ENCODE measurements around the gene OXSR1.

OXSR1 gene

DNA sequence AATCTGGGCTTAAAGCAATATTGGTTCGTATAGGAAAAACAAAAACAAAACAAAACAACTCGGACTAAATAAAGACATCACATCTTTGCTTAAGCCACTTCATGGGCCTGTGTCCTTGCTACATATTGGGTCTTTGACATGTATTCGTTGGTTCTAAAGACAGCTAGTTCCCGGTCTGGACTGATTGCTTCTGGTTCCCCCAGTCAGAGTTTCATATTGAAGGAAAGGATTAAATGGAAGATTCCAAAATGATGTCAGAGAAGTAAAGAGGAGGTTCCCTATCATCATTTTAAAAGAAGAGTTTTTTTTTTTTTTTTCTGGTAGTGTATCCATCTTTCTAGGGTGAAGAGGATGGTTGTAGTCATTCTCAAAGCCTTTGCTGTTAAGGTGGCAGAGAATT lies 2.3 kb downstream of the OXSR1 start:
- Mint-ChIP-seq H3K4me1 (peaks cover 32% of the 10 kb centered on the region), H3K36me3 (ENCODE audit: low read depth) (peaks cover 8% of the 10 kb centered on the region), H3K27me3 (ENCODE audit: low read depth) (no peaks in the 10 kb centered on the region), H3K4me3 (peak overlapping the region; percentile 45 to 98 (median 68)), H3K9me3 (no peaks in the 10 kb centered on the region), H3K27ac (peak overlapping the region in 1 of 3 experiments; percentile 13)
- TF ChIP-seq, protein P1, sequence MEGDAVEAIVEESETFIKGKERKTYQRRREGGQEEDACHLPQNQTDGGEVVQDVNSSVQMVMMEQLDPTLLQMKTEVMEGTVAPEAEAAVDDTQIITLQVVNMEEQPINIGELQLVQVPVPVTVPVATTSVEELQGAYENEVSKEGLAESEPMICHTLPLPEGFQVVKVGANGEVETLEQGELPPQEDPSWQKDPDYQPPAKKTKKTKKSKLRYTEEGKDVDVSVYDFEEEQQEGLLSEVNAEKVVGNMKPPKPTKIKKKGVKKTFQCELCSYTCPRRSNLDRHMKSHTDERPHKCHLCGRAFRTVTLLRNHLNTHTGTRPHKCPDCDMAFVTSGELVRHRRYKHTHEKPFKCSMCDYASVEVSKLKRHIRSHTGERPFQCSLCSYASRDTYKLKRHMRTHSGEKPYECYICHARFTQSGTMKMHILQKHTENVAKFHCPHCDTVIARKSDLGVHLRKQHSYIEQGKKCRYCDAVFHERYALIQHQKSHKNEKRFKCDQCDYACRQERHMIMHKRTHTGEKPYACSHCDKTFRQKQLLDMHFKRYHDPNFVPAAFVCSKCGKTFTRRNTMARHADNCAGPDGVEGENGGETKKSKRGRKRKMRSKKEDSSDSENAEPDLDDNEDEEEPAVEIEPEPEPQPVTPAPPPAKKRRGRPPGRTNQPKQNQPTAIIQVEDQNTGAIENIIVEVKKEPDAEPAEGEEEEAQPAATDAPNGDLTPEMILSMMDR (IDR thresholded peaks at IDR 0.05; ENCODE audit: unreplicated experiment in 3 of 3): no peak

DNA sequence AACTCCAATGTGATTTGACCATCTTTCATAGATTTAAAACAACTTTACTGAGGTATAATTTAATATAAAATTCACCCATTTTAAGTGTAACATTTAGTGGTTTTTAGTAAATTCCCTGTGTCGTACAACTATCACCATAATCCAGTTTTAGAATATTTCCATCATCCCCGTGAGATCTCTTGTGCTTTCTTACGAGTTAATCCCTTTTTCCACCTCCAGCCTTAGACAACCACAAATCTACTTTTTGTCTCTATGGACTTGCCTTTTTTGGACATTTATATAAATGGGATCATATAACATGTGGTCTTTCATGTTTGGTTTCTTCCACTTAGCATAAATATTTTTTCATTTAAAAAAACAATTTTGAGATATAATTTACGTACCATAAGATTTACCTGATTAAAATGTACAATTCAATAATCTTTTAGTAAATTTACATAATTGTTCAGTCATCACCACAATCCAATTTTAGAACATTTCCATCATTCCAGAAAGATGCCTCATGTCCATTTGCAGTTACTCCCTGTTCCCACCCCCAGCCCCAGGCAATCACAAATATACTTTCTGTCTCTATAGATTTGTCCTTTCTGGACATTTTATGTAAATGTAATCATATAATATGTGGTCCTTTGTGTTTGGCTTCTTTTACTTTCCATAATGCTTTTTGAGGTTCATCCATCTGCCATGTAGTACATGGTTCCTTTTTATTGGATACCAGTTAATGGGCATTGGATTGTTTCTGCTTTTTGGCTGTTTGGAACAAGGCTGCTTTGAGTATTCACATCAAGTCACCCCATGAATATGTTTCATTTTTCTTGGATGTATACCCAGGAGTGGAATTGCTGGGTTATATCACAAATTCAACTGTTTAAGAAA lies 3.1 kb downstream of the OXSR1 start:
- peaks cover 32% of the 10 kb centered on the region for H3K4me1 Mint-ChIP-seq
- no peaks in the 10 kb centered on the region for H3K9me3 Mint-ChIP-seq
- H3K27me3 Mint-ChIP-seq (ENCODE audit: low read depth): no peaks in the 10 kb centered on the region
- TF ChIP-seq, protein P1 (IDR thresholded peaks at IDR 0.05; ENCODE audit: unreplicated experiment in 3 of 3): no peak
- peaks cover 8% of the 10 kb centered on the region for H3K36me3 Mint-ChIP-seq (ENCODE audit: low read depth)
- H3K27ac Mint-ChIP-seq: peak overlapping the region in 1 of 3 experiments; percentile 13
- peak overlapping the region; percentile 53 to 98 (median 68) for H3K4me3 Mint-ChIP-seq

DNA sequence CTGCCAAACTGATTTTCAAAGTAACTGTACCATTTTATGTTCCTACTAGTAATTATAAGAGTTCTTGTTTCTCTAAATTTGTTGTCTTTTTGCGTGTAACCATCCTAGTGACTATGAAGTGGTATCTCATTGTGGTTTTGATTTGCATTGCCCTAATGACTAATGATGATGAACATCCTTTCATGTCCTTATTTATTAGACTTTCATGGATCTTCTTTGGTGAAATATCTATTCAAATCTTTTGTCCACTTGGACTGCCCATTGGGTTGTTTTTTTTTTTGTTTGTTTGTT lies 3.6 kb downstream of the OXSR1 start:
- TF ChIP-seq, protein P1 (IDR thresholded peaks at IDR 0.05; ENCODE audit: unreplicated experiment in 3 of 3): no peak
- Mint-ChIP-seq H3K4me1 (peaks cover 36% of the 10 kb centered on the region), H3K9me3 (no peaks in the 10 kb centered on the region), H3K27me3 (ENCODE audit: low read depth) (no peaks in the 10 kb centered on the region), H3K27ac (no peak overlapping the region), H3K4me3 (peak overlapping the region in 1 of 3 experiments; percentile 68), H3K36me3 (ENCODE audit: low read depth) (peaks cover 8% of the 10 kb centered on the region)

DNA sequence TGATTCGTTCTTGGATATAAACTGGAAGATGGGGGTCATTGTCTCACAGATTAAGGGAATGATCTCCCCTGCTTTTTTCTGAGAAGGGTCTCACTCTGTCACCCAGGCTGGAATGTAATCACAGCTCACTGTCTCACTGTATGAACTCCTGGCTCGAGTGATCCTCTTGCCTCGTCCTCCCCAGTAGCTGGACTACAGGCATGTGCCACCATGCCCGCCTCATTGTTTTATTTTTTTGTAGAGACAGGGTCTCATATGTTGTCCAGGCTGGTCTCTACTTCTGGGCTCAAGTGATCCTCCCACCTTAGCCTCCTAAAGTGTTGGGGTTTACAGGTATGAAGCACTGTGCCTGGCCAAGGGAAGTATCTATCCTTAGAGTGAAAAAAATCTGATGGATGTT lies 5.4 kb downstream of the OXSR1 start:
- H3K9me3 Mint-ChIP-seq: no peaks in the 10 kb centered on the region
- no peaks in the 10 kb centered on the region for H3K27me3 Mint-ChIP-seq (ENCODE audit: low read depth)
- TF ChIP-seq, protein P1 (IDR thresholded peaks at IDR 0.05; ENCODE audit: unreplicated experiment in 3 of 3): no peak
- H3K4me1 Mint-ChIP-seq: peaks cover 41% of the 10 kb centered on the region
- no peak overlapping the region for H3K27ac Mint-ChIP-seq
- H3K4me3 Mint-ChIP-seq: no peak overlapping the region
- H3K36me3 Mint-ChIP-seq (ENCODE audit: low read depth): peaks cover 8% of the 10 kb centered on the region

DNA sequence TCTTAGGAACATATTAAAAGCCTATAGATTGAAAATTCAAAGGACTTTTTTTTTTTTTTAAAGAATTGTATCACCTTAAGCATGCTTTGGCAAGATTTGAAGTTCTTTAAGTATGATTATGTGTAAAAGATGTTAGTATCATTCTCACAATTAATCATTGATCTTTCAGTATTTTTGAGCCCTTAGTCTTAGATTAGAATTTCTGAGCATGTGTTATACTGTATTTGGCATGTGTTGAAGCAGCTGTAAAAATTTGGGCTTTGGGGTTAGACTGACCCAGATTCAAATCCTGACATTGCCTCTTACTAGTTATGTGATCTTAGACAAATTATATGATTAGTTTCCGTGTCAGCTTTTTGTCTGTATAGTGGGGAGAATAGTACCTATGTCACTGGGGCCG lies 6.3 kb downstream of the OXSR1 start:
- TF ChIP-seq, protein P1 (IDR thresholded peaks at IDR 0.05; ENCODE audit: unreplicated experiment in 3 of 3): no peak
- peaks cover 8% of the 10 kb centered on the region for H3K36me3 Mint-ChIP-seq (ENCODE audit: low read depth)
- no peaks in the 10 kb centered on the region for H3K9me3 Mint-ChIP-seq
- no peak overlapping the region for H3K4me3 Mint-ChIP-seq
- H3K4me1 Mint-ChIP-seq: peaks cover 35% of the 10 kb centered on the region
- no peaks in the 10 kb centered on the region for H3K27me3 Mint-ChIP-seq (ENCODE audit: low read depth)
- H3K27ac Mint-ChIP-seq: no peak overlapping the region
